Skin of body (tissue), 1 donor: Measurements from ENCODE around the gene CASR. TPM values are rescaled to one million over a fixed set of nuclear protein-coding genes. Genes with fewer than 3 reads are reported as not detected.

Experiments used
- total RNA-seq: library from RNA; depleted of rRNA; stranded (reverse); fragments of >200 nt; gene quantifications from one replicate; pipeline ENCODE4 v1.2.3, GENCODE V29; 2014

CASR gene
- total RNA-seq, 1 donor from 2014 or later = not detected

Other genes starting within 250 kb of the CASR start
- gene ILDR1, start 161.4 kb upstream of the CASR start, total RNA-seq = 0.49 TPM
- gene CD86, start 128.3 kb upstream of the CASR start, total RNA-seq = 6.8 TPM
- 63.8 TPM for gene CSTA, start 141.6 kb downstream of the CASR start, total RNA-seq
- gene MIX23, start 199.6 kb downstream of the CASR start, total RNA-seq = 18.9 TPM
- 20.6 TPM for gene FAM162A, start 200.5 kb downstream of the CASR start, total RNA-seq
- 4.4 TPM for gene WDR5B, start 232.4 kb downstream of the CASR start, total RNA-seq